HepG2 (cell line): ENCODE data around the gene SH3PXD2A.

ENCODE experiments used
- POLR2AphosphoS5 ChIP-seq: IDR thresholded peaks from 2 replicates; pipeline ENCODE4 v1.6.1; 2012; ENCODE audit warnings: low read depth, low read length
- TF ChIP-seq, protein P1 (sequence below): sonication (generic); formaldehyde crosslinking; IDR thresholded peaks from 2 replicates; pipeline ENCODE4 v1.5.1; 2020; ENCODE audit warnings: missing genetic modification reagents, mild to moderate bottlenecking, borderline replicate concordance

DNA sequence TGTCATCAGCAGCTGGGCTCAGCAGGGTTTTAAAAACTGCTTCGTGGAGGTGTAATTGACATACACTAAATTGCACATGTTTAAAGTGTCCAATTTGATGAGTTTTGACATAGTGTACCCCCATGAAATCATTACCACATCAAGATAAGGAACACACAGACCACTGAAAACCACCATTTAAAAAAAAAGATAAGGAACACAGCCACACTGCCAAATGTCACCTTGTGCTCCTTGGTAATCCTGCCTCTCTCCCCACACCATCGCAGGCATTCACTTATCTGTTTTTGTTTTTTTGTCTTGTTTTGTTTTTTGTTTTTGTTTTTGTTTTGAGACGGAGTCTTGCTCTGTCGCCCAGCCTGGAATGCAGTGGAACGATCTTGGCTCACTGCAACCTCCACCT lies 286.9 kb downstream of the SH3PXD2A start:
- no peak for TF ChIP-seq POLR2AphosphoS5
- TF ChIP-seq, protein P1, sequence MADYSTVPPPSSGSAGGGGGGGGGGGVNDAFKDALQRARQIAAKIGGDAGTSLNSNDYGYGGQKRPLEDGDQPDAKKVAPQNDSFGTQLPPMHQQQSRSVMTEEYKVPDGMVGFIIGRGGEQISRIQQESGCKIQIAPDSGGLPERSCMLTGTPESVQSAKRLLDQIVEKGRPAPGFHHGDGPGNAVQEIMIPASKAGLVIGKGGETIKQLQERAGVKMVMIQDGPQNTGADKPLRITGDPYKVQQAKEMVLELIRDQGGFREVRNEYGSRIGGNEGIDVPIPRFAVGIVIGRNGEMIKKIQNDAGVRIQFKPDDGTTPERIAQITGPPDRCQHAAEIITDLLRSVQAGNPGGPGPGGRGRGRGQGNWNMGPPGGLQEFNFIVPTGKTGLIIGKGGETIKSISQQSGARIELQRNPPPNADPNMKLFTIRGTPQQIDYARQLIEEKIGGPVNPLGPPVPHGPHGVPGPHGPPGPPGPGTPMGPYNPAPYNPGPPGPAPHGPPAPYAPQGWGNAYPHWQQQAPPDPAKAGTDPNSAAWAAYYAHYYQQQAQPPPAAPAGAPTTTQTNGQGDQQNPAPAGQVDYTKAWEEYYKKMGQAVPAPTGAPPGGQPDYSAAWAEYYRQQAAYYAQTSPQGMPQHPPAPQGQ (CRISPR knock-in tag): no peak
